Fibroblast of pulmonary artery (primary cell): ENCODE results near the gene ARFRP1.
A peak's percentile ranks its signal among the peaks of the same experiment; 100 is the strongest.
"Not testable (repeated sequence)": the region's sequence is repeated elsewhere in the genome, so short reads cannot be mapped to it uniquely, and the experiment has no call there.

Source experiments
- DNase-seq: peaks from one replicate; pipeline ENCODE4 v3.0.0-alpha.2; 2010; ENCODE audit warnings: low read depth
- H3K4me3 ChIP-seq: replicated peaks from 2 replicates; pipeline ENCODE4 v1.5.1; 2011; ENCODE audit warnings: low read depth, mild to moderate bottlenecking, control low read depth, low read length, moderate library complexity
- CTCF ChIP-seq: IDR thresholded peaks from 2 replicates; pipeline ENCODE4 v1.5.1; 2011; ENCODE audit warnings: mild to moderate bottlenecking, control low read depth, low read length, inconsistent platforms; ENCODE audit errors: missing control alignments

Gene ARFRP1

GRCh38 chr20:63734111-63734945 is 26.6 kb upstream of the ARFRP1 start:
- H3K4me3 ChIP-seq, result no peak overlapping the region
- no peak for DNase-seq
- no peak for TF ChIP-seq CTCF

GRCh38 chr20:63733579-63734081 is 25.9 kb upstream of the ARFRP1 start:
- TF ChIP-seq CTCF, result no peak
- DNase-seq, result no peak
- no peak overlapping the region for H3K4me3 ChIP-seq

GRCh38 chr20:63733117-63733516 is 25.3 kb upstream of the ARFRP1 start:
- TF ChIP-seq CTCF, result no peak
- no peak for DNase-seq
- H3K4me3 ChIP-seq, result no peak overlapping the region

- H3K4me3 ChIP-seq, result no peak overlapping the region
- DNase-seq, result no peak
- no peak for TF ChIP-seq CTCF
Measured at GRCh38 chr20:63732118-63733095, 24.6 kb upstream of the ARFRP1 start.

- no peak for TF ChIP-seq CTCF
- no peak overlapping the region for H3K4me3 ChIP-seq
- DNase-seq, result no peak
Measured at GRCh38 chr20:63731410-63731809, 23.6 kb upstream of the ARFRP1 start.

GRCh38 chr20:63730189-63730733 is 22.5 kb upstream of the ARFRP1 start:
- not testable (repeated sequence) for DNase-seq

GRCh38 chr20:63722967-63723622 is 15.3 kb upstream of the ARFRP1 start:
- H3K4me3 ChIP-seq, result not testable (repeated sequence)
- peak; percentile 16 for DNase-seq

More at GRCh38 chr20:63730189-63730733, 22.5 kb upstream of the ARFRP1 start:
- not testable (repeated sequence) for H3K4me3 ChIP-seq
